SU-DHL-6 (cell line): ENCODE data around the gene MAP4K1.
"Not testable (repeated sequence)": the region's sequence is repeated elsewhere in the genome, so short reads cannot be mapped to it uniquely, and the experiment has no call there.

Experiments
- H2AFZ ChIP-seq: fragments of 200-600 bp; sonication (generic); 2 replicates; pipeline ENCODE4 v1.6.1; 2014; ENCODE audit warnings: low read depth, mild to moderate bottlenecking, moderate library complexity, mixed read lengths, antibody characterized with exemption, low read length; ENCODE audit not compliant: severe bottlenecking
- H3F3A ChIP-seq: fragments of 200-600 bp; shearing (Covaris generic); 2 replicates; pipeline ENCODE4 v1.6.0; 2016; ENCODE audit warnings: antibody characterized with exemption, mild to moderate bottlenecking; ENCODE audit not compliant: insufficient read depth
- H3K27ac ChIP-seq: fragments of 200-600 bp; sonication (generic); 2 replicates; pipeline ENCODE4 v1.5.1; 2016; ENCODE audit warnings: low read depth, mild to moderate bottlenecking, low read length, moderate library complexity, mixed read lengths
- H3K27me3 ChIP-seq: fragments of 200-600 bp; sonication (generic), shearing (Covaris generic); 2 replicates; pipeline ENCODE4 v1.6.0; 2014; ENCODE audit warnings: mild to moderate bottlenecking, low read length
- H3K36me3 ChIP-seq: fragments of 200-600 bp; sonication (generic); 2 replicates; pipeline ENCODE4 v1.6.1; 2014; ENCODE audit warnings: mild to moderate bottlenecking, low read length, mixed read lengths
- H3K4me2 ChIP-seq: fragments of 300-600, 200-600 bp; shearing (Covaris generic), sonication (generic); 2 replicates; pipeline ENCODE4 v1.6.0; 2014; ENCODE audit warnings: low read length, low read depth, mild to moderate bottlenecking; ENCODE audit not compliant: poor library complexity, severe bottlenecking
- H3K4me3 ChIP-seq: fragments of 200-600 bp; sonication (generic); 2 replicates; pipeline ENCODE4 v1.5.1; 2014; ENCODE audit warnings: antibody characterized with exemption, low read length, mild to moderate bottlenecking, mixed read lengths; ENCODE audit not compliant: insufficient read depth, poor library complexity, severe bottlenecking
- H3K79me2 ChIP-seq: fragments of 200-600 bp; sonication (generic); 2 replicates; pipeline ENCODE4 v1.6.1; 2014; ENCODE audit warnings: mild to moderate bottlenecking, low read length, moderate library complexity; ENCODE audit not compliant: insufficient read depth
- H3K9ac ChIP-seq: fragments of 200-600 bp; sonication (generic); 2 replicates; pipeline ENCODE4 v1.7.0; 2014; ENCODE audit warnings: mild to moderate bottlenecking, low read length
- H3K9me2 ChIP-seq: fragments of 200-600 bp; sonication (generic); replicated peaks from 2 replicates; pipeline ENCODE4 v1.6.1; 2014; ENCODE audit warnings: low read length; ENCODE audit not compliant: insufficient read depth
- H3K9me3 ChIP-seq: fragments of 200-600 bp; sonication (generic); 2 replicates; pipeline ENCODE4 v1.6.1; 2014; ENCODE audit warnings: low read length, mixed read lengths; ENCODE audit not compliant: insufficient read depth
- H4K20me1 ChIP-seq: fragments of 200-600 bp; sonication (generic); 2 replicates; pipeline ENCODE4 v1.6.1; 2014; ENCODE audit warnings: low read depth, mild to moderate bottlenecking, antibody characterized with exemption, low read length, moderate library complexity, mixed read lengths
- CTCF ChIP-seq: fragments of 200-600 bp; sonication (generic); IDR thresholded peaks from one replicate; pipeline ENCODE4 v1.5.1; 2017; ENCODE audit warnings: antibody characterized with exemption, mild to moderate bottlenecking, low read length, moderate library complexity; ENCODE audit not compliant: insufficient read depth, poor library complexity, severe bottlenecking
- EZH2phosphoT487 ChIP-seq: fragments of 200-600 bp; sonication (generic), shearing (Covaris generic); conservative IDR thresholded peaks from 2 replicates; pipeline ENCODE4 v1.6.1; 2018; ENCODE audit warnings: mild to moderate bottlenecking, antibody characterized with exemption, low read length, moderate library complexity, mixed read lengths

The MAP4K1 gene

GRCh38 chr19:38615007-38615581 is 2.7 kb downstream of the MAP4K1 start:
- Histone ChIP-seq H3K27me3 (no peaks in the 10 kb centered on the region), H3K4me2 (peak overlapping the region; percentile 92), H3K27ac (peak overlapping the region; percentile 35; the same call in 1 of the 2 replicates), H3K9ac (peak overlapping the region; percentile 94), H3K36me3 (no peaks in the 10 kb centered on the region; the same call in 1 of the 2 replicates), H3K9me3 (no peaks in the 10 kb centered on the region), H3K79me2 (peaks cover 35% of the 10 kb centered on the region), H3K4me3 (no peak overlapping the region), H4K20me1 (no peaks in the 10 kb centered on the region), H3K9me2 (no peaks in the 10 kb centered on the region), H2AFZ (no peak overlapping the region), H3F3A (peaks cover 11% of the 10 kb centered on the region)
- TF ChIP-seq CTCF = no peak
- no peak for TF ChIP-seq EZH2phosphoT487

- no peak for TF ChIP-seq CTCF
- no peak for TF ChIP-seq EZH2phosphoT487
- Histone ChIP-seq H4K20me1 (no peaks in the 10 kb centered on the region), H3K4me3 (no peak overlapping the region), H2AFZ (no peak overlapping the region), H3K9me2 (no peaks in the 10 kb centered on the region), H3K27me3 (no peaks in the 10 kb centered on the region), H3K4me2 (no peak overlapping the region), H3F3A (peaks cover 11% of the 10 kb centered on the region), H3K27ac (no peak overlapping the region), H3K9ac (no peak overlapping the region), H3K79me2 (peaks cover 27% of the 10 kb centered on the region), H3K36me3 (no peaks in the 10 kb centered on the region; the same call in 1 of the 2 replicates), H3K9me3 (no peaks in the 10 kb centered on the region)
Observed at GRCh38 chr19:38614289-38614688, 3.5 kb downstream of the MAP4K1 start.

- H3K27ac ChIP-seq = no peak overlapping the region
- H3K79me2 ChIP-seq = no peaks in the 10 kb centered on the region
- no peaks in the 10 kb centered on the region for H3K9me3 ChIP-seq
- H4K20me1 ChIP-seq = no peaks in the 10 kb centered on the region
- H3K9me2 ChIP-seq = no peaks in the 10 kb centered on the region
- peaks cover 7% of the 10 kb centered on the region; the same call in 1 of the 2 replicates for H3K36me3 ChIP-seq
- TF ChIP-seq CTCF = no peak
- no peak for TF ChIP-seq EZH2phosphoT487
- H3K9ac ChIP-seq = no peak overlapping the region
- no peaks in the 10 kb centered on the region for H3K27me3 ChIP-seq
- H2AFZ ChIP-seq = no peak overlapping the region
- no peak overlapping the region for H3K4me3 ChIP-seq
- no peak overlapping the region for H3K4me2 ChIP-seq
- 0 out of 2 replicates have a peak, but pooled peaks cover 3% of the 10 kb centered on the region for H3F3A ChIP-seq
Observed at GRCh38 chr19:38606131-38606530, 11.6 kb downstream of the MAP4K1 start.

- not testable (repeated sequence) for H3K9me2 ChIP-seq, H3K4me3 ChIP-seq, H3K36me3 ChIP-seq, H3K27ac ChIP-seq, H3K27me3 ChIP-seq, H3K9me3 ChIP-seq, H3K9ac ChIP-seq, H3K79me2 ChIP-seq, H2AFZ ChIP-seq, H3K4me2 ChIP-seq, H3F3A ChIP-seq, H4K20me1 ChIP-seq
Observed at GRCh38 chr19:38602856-38603255, 14.9 kb downstream of the MAP4K1 start.
